Mesenchymal stem cell (in vitro differentiated cells and primary cell): ENCODE results near the gene MYO15B.

Source experiments
- DNase-seq: peaks from one replicate; pipeline ENCODE4 v3.0.0-alpha.2; 2013
- H2AFZ ChIP-seq: one replicate; pipeline ENCODE4 v1.6.1; 2013; ENCODE audit warnings: low read depth, mild to moderate bottlenecking, control low read depth, inconsistent platforms, low read length, moderate library complexity
- H2AK5ac ChIP-seq: 2 replicates; pipeline ENCODE4 v1.6.1; 2013; ENCODE audit warnings: low read length, moderate library complexity, mild to moderate bottlenecking, inconsistent platforms; ENCODE audit not compliant: severe bottlenecking
- H2BK120ac ChIP-seq: one replicate; pipeline ENCODE4 v1.6.1; 2013; ENCODE audit warnings: low read depth, mild to moderate bottlenecking, inconsistent platforms, low read length, moderate library complexity
- H2BK12ac ChIP-seq, 2 experiments: one replicate each; pipeline ENCODE4 v1.6.1; 2013; ENCODE audit warnings: inconsistent platforms in 2 of 2, low read length in 2 of 2, mild to moderate bottlenecking in 2 of 2, moderate library complexity in 2 of 2, control low read depth in 1 of 2
- H2BK15ac ChIP-seq: one replicate; pipeline ENCODE4 v1.6.1; 2013; ENCODE audit warnings: mild to moderate bottlenecking, low read depth, inconsistent platforms; ENCODE audit not compliant: poor library complexity, severe bottlenecking
- H2BK5ac ChIP-seq: 2 replicates; pipeline ENCODE4 v1.6.1; 2013; ENCODE audit warnings: low read depth, mild to moderate bottlenecking, low read length, control low read depth, inconsistent platforms; ENCODE audit not compliant: poor library complexity, severe bottlenecking
- H3K14ac ChIP-seq, 2 experiments: one replicate each; pipeline ENCODE4 v1.6.1; 2013; ENCODE audit warnings: inconsistent platforms in 2 of 2, low read length in 2 of 2, control low read depth in 1 of 2, mild to moderate bottlenecking in 1 of 2, moderate library complexity in 1 of 2
- H3K18ac ChIP-seq, 2 experiments: one replicate each; pipeline ENCODE4 v1.6.1; 2013; ENCODE audit warnings: inconsistent platforms in 2 of 2, low read length in 2 of 2, control low read depth in 1 of 2, low read depth in 1 of 2, mild to moderate bottlenecking in 1 of 2
- H3K23ac ChIP-seq, 2 experiments: one replicate each; pipeline ENCODE4 v1.6.1; 2013; ENCODE audit warnings: inconsistent platforms in 2 of 2, low read length in 2 of 2, mild to moderate bottlenecking in 2 of 2, moderate library complexity in 2 of 2, control low read depth in 1 of 2
- H3K27ac ChIP-seq: 2 replicates; pipeline ENCODE4 v1.5.1; 2013; ENCODE audit warnings: mild to moderate bottlenecking, moderate library complexity, low read length, control low read depth, inconsistent platforms; ENCODE audit not compliant: poor library complexity, severe bottlenecking
- H3K27me3 ChIP-seq, 2 experiments: 2 replicates each; pipeline versions ENCODE4 v1.6.1 to v1.7.0; 2013; ENCODE audit warnings: low read length in 2 of 2, mild to moderate bottlenecking in 2 of 2, moderate library complexity in 2 of 2, control low read depth in 1 of 2, inconsistent platforms in 1 of 2; ENCODE audit not compliant: control insufficient read depth in 1 of 2, insufficient read depth in 1 of 2
- H3K36me3 ChIP-seq, 2 experiments: 2 replicates each; pipeline versions ENCODE4 v1.6.1 to v1.7.0; 2013; ENCODE audit warnings: low read length in 2 of 2, control low read depth in 1 of 2, inconsistent platforms in 1 of 2, low read depth in 1 of 2, mild to moderate bottlenecking in 1 of 2; ENCODE audit not compliant: insufficient read depth in 2 of 2, control insufficient read depth in 1 of 2
- H3K4ac ChIP-seq, 2 experiments: one replicate each; pipeline ENCODE4 v1.6.1; 2013; ENCODE audit warnings: inconsistent platforms in 2 of 2, low read length in 2 of 2, mild to moderate bottlenecking in 2 of 2, moderate library complexity in 2 of 2, control low read depth in 1 of 2, low read depth in 1 of 2
- H3K4me1 ChIP-seq: 2 replicates; pipeline ENCODE4 v1.6.1; 2013; ENCODE audit warnings: low read depth, low read length, control low read depth; ENCODE audit not compliant: control insufficient read depth, insufficient read depth
- H3K4me2 ChIP-seq: 2 replicates; pipeline ENCODE4 v1.6.1; 2013; ENCODE audit warnings: low read length, mild to moderate bottlenecking, inconsistent platforms; ENCODE audit not compliant: poor library complexity, severe bottlenecking
- H3K4me3 ChIP-seq, 2 experiments: 2 replicates each; pipeline versions ENCODE4 v1.5.1 to v1.7.0; 2013; ENCODE audit warnings: low read length in 2 of 2, mild to moderate bottlenecking in 2 of 2, control low read depth in 1 of 2, low read depth in 1 of 2; ENCODE audit not compliant: insufficient read depth in 1 of 2
- H3K79me1 ChIP-seq: replicated peaks from 2 replicates; pipeline ENCODE4 v1.6.1; 2013; ENCODE audit warnings: mild to moderate bottlenecking, control low read depth, low read length, inconsistent platforms; ENCODE audit not compliant: poor library complexity, severe bottlenecking
- H3K9ac ChIP-seq: 2 replicates; pipeline ENCODE4 v1.7.0; 2013; ENCODE audit warnings: mild to moderate bottlenecking, low read length, moderate library complexity
- H3K9me3 ChIP-seq: 2 replicates; pipeline ENCODE4 v1.7.0; 2013; ENCODE audit warnings: mild to moderate bottlenecking, low read length; ENCODE audit not compliant: control insufficient read depth
- H4K8ac ChIP-seq: one replicate; pipeline ENCODE4 v1.6.1; 2013; ENCODE audit warnings: inconsistent platforms, mild to moderate bottlenecking, low read length, moderate library complexity
- H4K91ac ChIP-seq: one replicate; pipeline ENCODE4 v1.6.1; 2013; ENCODE audit warnings: mild to moderate bottlenecking, low read length, inconsistent platforms
- WGBS: methylation state at CpG from one replicate; pipeline ENCODE4 v1.1.7; 2013; ENCODE audit warnings: mixed read lengths; 5-methylcytosine and 5-hydroxymethylcytosine counted together

The MYO15B gene

DNA sequence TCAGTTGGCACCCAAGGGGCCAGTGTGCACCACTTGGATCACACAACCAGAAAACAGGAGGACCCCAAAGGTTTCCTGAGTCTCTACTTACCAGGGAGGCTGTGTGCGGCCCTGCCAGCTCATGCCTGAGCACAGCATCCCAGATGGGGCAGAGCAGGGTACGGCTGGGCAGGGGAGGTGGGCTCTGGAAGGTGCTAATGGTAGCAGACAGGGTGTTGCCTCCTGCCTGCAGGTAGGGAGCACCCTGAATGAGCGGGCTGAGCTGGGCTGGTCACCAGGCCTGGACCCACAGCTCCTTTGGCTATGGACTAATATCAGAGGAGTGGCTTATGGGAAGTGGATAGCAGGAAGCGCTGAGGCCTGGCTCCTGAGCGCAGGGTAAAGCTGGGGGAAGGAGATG, 64.7 kb downstream of the MYO15B start:
- DNase-seq: no peak
- no peaks in the 10 kb centered on the region for H3K9me3 ChIP-seq
- no peak overlapping the region for H2BK120ac ChIP-seq
- 89% methylated on average over 5 of the region's 5 CpGs for WGBS
- H3K23ac ChIP-seq: no peak overlapping the region
- H3K4ac ChIP-seq: no peak overlapping the region
- peak overlapping the region; percentile 79 for H2AK5ac ChIP-seq
- H2BK12ac ChIP-seq: no peak overlapping the region
- H3K18ac ChIP-seq: no peak overlapping the region
- H4K91ac ChIP-seq: no peak overlapping the region
- H2BK5ac ChIP-seq: no peak overlapping the region
- H3K36me3 ChIP-seq: peaks cover 42 to 60% of the 10 kb centered on the region in 2 experiments
- H3K4me3 ChIP-seq: no peak overlapping the region
- H3K27me3 ChIP-seq: no peaks in the 10 kb centered on the region
- no peak overlapping the region for H3K9ac ChIP-seq
- no peak overlapping the region for H3K27ac ChIP-seq
- peaks cover 2% of the 10 kb centered on the region for H3K4me1 ChIP-seq
- H3K14ac ChIP-seq: no peak overlapping the region
- no peak overlapping the region for H2BK15ac ChIP-seq
- no peak overlapping the region for H2AFZ ChIP-seq
- H3K79me1 ChIP-seq: peaks cover 10% of the 10 kb centered on the region
- no peak overlapping the region for H3K4me2 ChIP-seq
- H4K8ac ChIP-seq: no peak overlapping the region

DNA sequence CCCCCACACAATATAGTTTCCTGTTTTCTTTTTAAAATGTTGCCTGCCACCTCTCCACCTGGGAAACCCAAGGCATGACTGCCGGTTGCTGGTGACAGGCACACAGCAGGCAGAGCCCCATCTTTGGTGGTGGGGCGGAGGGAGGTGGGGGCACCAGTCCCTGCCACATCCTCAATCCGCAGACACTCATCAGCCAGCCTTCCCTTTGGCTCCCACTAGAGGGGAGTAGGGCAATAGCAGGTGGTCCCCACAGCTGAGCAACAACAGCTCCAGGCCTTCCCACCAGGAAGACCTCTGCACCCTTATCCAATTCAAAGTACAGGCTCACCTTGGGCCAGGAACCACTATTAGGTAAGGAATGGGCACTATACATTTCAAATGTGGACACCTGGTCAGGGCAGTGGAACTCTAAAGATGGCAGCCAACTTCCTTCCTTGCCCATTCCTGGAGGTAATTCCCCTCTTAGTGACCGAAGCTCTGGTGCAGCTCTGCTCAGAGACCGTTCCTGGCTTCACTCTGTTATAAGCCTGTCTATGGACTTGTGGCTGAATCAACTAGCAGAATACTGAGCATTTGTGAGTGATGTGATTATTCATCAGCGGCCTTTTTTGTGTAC, 65.4 kb downstream of the MYO15B start:
- Histone ChIP-seq H2AK5ac (peak overlapping the region; percentile 27), H3K4ac (no peak overlapping the region), H2BK120ac (no peak overlapping the region), H2BK12ac (no peak overlapping the region), H3K9me3 (no peaks in the 10 kb centered on the region), H3K4me3 (no peak overlapping the region), H3K4me2 (no peak overlapping the region), H2BK15ac (no peak overlapping the region), H4K8ac (no peak overlapping the region), H4K91ac (no peak overlapping the region), H2AFZ (no peak overlapping the region), H3K14ac (no peak overlapping the region), H3K36me3 (peaks cover 39 to 62% of the 10 kb centered on the region in 2 experiments), H3K18ac (no peak overlapping the region), H3K9ac (no peak overlapping the region), H3K4me1 (peaks cover 2% of the 10 kb centered on the region), H2BK5ac (no peak overlapping the region), H3K27ac (no peak overlapping the region), H3K79me1 (peaks cover 6% of the 10 kb centered on the region), H3K23ac (no peak overlapping the region), H3K27me3 (no peaks in the 10 kb centered on the region)
- peak; percentile 63 for DNase-seq
- 68% methylated on average over 5 of the region's 6 CpGs for WGBS

DNA sequence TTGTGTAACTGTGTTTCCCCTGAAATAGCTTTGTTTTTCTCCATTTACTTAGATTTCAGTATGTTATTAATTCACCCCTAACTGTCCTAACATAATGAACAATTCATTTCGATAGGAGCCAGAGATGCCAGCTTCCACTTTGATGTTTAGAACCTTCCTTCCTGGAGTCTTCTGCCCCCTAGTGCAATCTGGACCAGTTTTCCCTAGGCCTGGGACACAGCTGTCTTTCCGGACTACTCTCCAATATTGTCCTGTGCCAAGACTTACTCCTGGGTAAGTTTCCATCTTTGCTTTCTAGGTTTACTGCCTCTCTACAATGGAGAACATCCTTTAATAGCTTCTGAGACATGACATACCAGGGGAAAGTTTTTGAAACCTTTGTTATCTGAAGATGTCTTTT, 66.6 kb downstream of the MYO15B start:
- no peak overlapping the region for H3K14ac ChIP-seq
- no peak overlapping the region for H2AFZ ChIP-seq
- no peak for DNase-seq
- no peak overlapping the region for H3K27ac ChIP-seq
- H3K9me3 ChIP-seq: no peaks in the 10 kb centered on the region
- 93% methylated on average over 2 of the region's 2 CpGs for WGBS
- peaks cover 9% of the 10 kb centered on the region for H3K79me1 ChIP-seq
- no peak overlapping the region for H3K4me2 ChIP-seq
- H4K91ac ChIP-seq: no peak overlapping the region
- H4K8ac ChIP-seq: no peak overlapping the region
- no peak overlapping the region for H2BK15ac ChIP-seq
- H2BK12ac ChIP-seq: no peak overlapping the region
- peaks cover 35 to 60% of the 10 kb centered on the region in 2 experiments for H3K36me3 ChIP-seq
- H3K4ac ChIP-seq: no peak overlapping the region
- no peak overlapping the region for H3K18ac ChIP-seq
- peaks cover 2% of the 10 kb centered on the region for H3K4me1 ChIP-seq
- no peak overlapping the region for H3K9ac ChIP-seq
- no peak overlapping the region for H3K4me3 ChIP-seq
- no peak overlapping the region for H2BK120ac ChIP-seq
- H2AK5ac ChIP-seq: no peak overlapping the region
- H3K23ac ChIP-seq: no peak overlapping the region
- no peaks in the 10 kb centered on the region for H3K27me3 ChIP-seq
- no peak overlapping the region for H2BK5ac ChIP-seq

DNA sequence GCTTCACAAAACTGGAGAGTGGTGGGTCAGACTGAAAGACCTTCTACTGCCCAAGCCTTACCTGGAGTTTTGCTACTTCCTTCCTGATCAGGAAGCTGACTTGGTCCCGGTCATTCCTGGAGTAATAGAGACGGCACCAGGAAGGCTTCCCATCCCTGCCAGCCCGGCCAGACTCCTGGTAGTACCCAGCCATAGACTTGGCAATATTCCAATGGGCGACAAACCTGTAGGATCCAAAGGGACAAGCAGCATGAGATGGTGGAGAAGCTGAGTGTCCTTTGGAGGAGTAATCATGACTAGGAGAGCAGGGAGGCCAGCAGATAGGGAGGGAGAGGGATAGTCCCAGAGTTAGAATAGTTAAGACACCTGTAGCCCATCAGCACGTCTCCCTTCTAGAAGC, 70.6 kb downstream of the MYO15B start:
- Histone ChIP-seq H2AFZ (no peak overlapping the region), H3K27me3 (no peaks in the 10 kb centered on the region), H4K8ac (no peak overlapping the region), H3K4me1 (no peaks in the 10 kb centered on the region), H3K4ac (no peak overlapping the region), H3K36me3 (peaks cover 38 to 59% of the 10 kb centered on the region in 2 experiments), H4K91ac (peak overlapping the region; percentile 7), H3K18ac (no peak overlapping the region), H3K27ac (no peak overlapping the region), H3K14ac (no peak overlapping the region), H3K9ac (no peak overlapping the region), H3K79me1 (peaks cover 11% of the 10 kb centered on the region), H2BK5ac (no peak overlapping the region), H2AK5ac (no peak overlapping the region), H3K9me3 (no peaks in the 10 kb centered on the region), H3K23ac (no peak overlapping the region), H3K4me2 (no peak overlapping the region), H2BK120ac (no peak overlapping the region), H3K4me3 (no peak overlapping the region), H2BK12ac (no peak overlapping the region), H2BK15ac (no peak overlapping the region)
- DNase-seq: no peak
- WGBS: 96% methylated on average over 5 of the region's 5 CpGs
